PC-3 (cell line): Measurements from ENCODE around the gene GH1. TPM values are rescaled to one million over a fixed set of nuclear protein-coding genes. Genes with fewer than 3 reads are reported as not detected.
"Not testable (repeated sequence)": the region's sequence is repeated elsewhere in the genome, so short reads cannot be mapped to it uniquely, and the experiment has no call there.

Experiments used
- ATAC-seq: fragments of 200-7000 bp; cut with Tn5 transposase; 2 replicates; pipeline ENCODE4 v1.9.1; 2020; ENCODE audit warnings: mild to moderate bottlenecking, moderate library complexity
- Bru-seq: library from RNA; stranded (reverse); fragments of 400-500 nt; gene quantifications from one replicate; lab custom pipeline; 2021; lab: Mats Ljungman, UMichigan
- BruChase-seq, 2 experiments: library from RNA; stranded (reverse); fragments of 400-500 nt; gene quantifications; one replicate each; lab custom pipeline; 2021; lab: Mats Ljungman, UMichigan
- BruUV-seq: library from RNA; stranded (reverse); fragments of 400-500 nt; replicated peaks from 2 replicates; lab custom pipeline; 2021; lab: Mats Ljungman, UMichigan
- CTCF ChIA-PET: fragments of 300-600 bp; sonication (Branson Sonifier 250); formaldehyde crosslinking; loops from one replicate; lab custom pipeline; 2022; ENCODE audit warnings: antibody characterized with exemption; lab: Charles Lee
- POLR2A ChIA-PET: fragments of 300-600 bp; sonication (Branson Sonifier 250); formaldehyde crosslinking; loops from one replicate; lab custom pipeline; 2022; ENCODE audit warnings: antibody characterized with exemption; ENCODE audit not compliant: unreplicated experiment; lab: Charles Lee
- DNase-seq: peaks from one replicate; pipeline ENCODE4 v3.0.0-alpha.2; 2015
- H2AFZ ChIP-seq: fragments of 300-600 bp; sonication (generic); 2 replicates; pipeline ENCODE4 v1.6.0; 2016; ENCODE audit warnings: antibody characterized with exemption, low read length
- H3F3A ChIP-seq: fragments of 300-600 bp; sonication (generic); one replicate; pipeline ENCODE4 v1.6.0; 2017; ENCODE audit warnings: antibody characterized with exemption, low read length, control low read depth, mild to moderate bottlenecking; ENCODE audit not compliant: unreplicated experiment
- H3K27ac ChIP-seq: fragments of 300-600 bp; sonication (generic); 2 replicates; pipeline ENCODE4 v1.5.1; 2016; ENCODE audit warnings: mild to moderate bottlenecking, low read length
- H3K27me3 ChIP-seq: fragments of 300-600 bp; sonication (generic); 2 replicates; pipeline ENCODE4 v1.6.1; 2016; ENCODE audit warnings: low read length, mixed read lengths
- H3K36me3 ChIP-seq: fragments of 300-600 bp; sonication (generic); 2 replicates; pipeline ENCODE4 v1.6.1; 2016; ENCODE audit warnings: low read depth, mixed run types, low read length, mixed read lengths
- H3K4me1 ChIP-seq: fragments of 300-600 bp; sonication (generic); 2 replicates; pipeline ENCODE4 v1.5.1; 2016; ENCODE audit warnings: low read length; ENCODE audit not compliant: insufficient read depth
- H3K4me2 ChIP-seq: fragments of 300-600 bp; sonication (generic); 2 replicates; pipeline ENCODE4 v1.6.0; 2016; ENCODE audit warnings: low read length
- H3K4me3 ChIP-seq: fragments of 300-600 bp; sonication (generic); 2 replicates; pipeline ENCODE4 v1.5.1; 2016; ENCODE audit warnings: mild to moderate bottlenecking, low read length, mixed read lengths
- H3K79me2 ChIP-seq: fragments of 300-600 bp; sonication (generic); 2 replicates; pipeline ENCODE4 v1.6.1; 2017; ENCODE audit warnings: low read length, mixed read lengths
- H3K9ac ChIP-seq: fragments of 300-600 bp; sonication (generic); 2 replicates; pipeline ENCODE4 v1.6.0; 2016; ENCODE audit warnings: mild to moderate bottlenecking, low read length
- H3K9me2 ChIP-seq: fragments of 300-600 bp; sonication (generic); replicated peaks from 2 replicates; pipeline ENCODE4 v1.6.1; 2016; ENCODE audit warnings: mixed run types, low read length, mixed read lengths
- H3K9me3 ChIP-seq: fragments of 300-600 bp; sonication (generic); 2 replicates; pipeline ENCODE4 v1.6.1; 2016; ENCODE audit warnings: low read length, mixed read lengths
- H4K20me1 ChIP-seq: fragments of 300-600 bp; sonication (generic); 2 replicates; pipeline ENCODE4 v1.6.1; 2016; ENCODE audit warnings: low read length, mixed read lengths
- EZH2 ChIP-seq: fragments of 300-600 bp; sonication (generic); IDR thresholded peaks from one replicate; pipeline ENCODE4 v1.6.1; 2017; ENCODE audit warnings: antibody characterized with exemption, mild to moderate bottlenecking, low read length; ENCODE audit not compliant: unreplicated experiment
- EZH2phosphoT487 ChIP-seq: fragments of 300-600 bp; sonication (generic); IDR thresholded peaks from 2 replicates; pipeline ENCODE4 v1.6.1; 2018; ENCODE audit warnings: mild to moderate bottlenecking, antibody characterized with exemption, low read length, borderline replicate concordance
- intact Hi-C: fragments of 100-400 bp; cut with micrococcal nuclease; formaldehyde crosslinking; loops from 2 replicates; pipeline ENCODE4 v1.9.0; 2023
- long read RNA-seq: library from polyadenylated mRNA; unstranded; transcript quantifications from one replicate; pipeline ENCODE4 v2.0.0, GENCODE V29; 2021; ENCODE audit not compliant: unreplicated experiment
- total RNA-seq: library from RNA; depleted of rRNA; stranded (reverse); fragments of >200 nt; gene quantifications from 2 replicates; pipeline ENCODE4 v1.2.3, GENCODE V29; 2014; rRNA removed
- TF ChIP-seq, protein P1 (sequence below): fragments of 300-600 bp; sonication (generic); conservative IDR thresholded peaks from 2 replicates; pipeline ENCODE4 v1.5.1; 2017; ENCODE audit warnings: antibody characterized with exemption, low read depth, mild to moderate bottlenecking, low read length

GH1 gene
- total RNA-seq (not detected in 2 replicates), Bru-seq, nascent RNA (not detected), BruChase-seq, experiment 1, labeled RNA remaining after a 6-hour chase (not detected), BruChase-seq, experiment 2, labeled RNA remaining after a 2-hour chase (not detected)
- long read RNA-seq = 0 reads

DNA sequence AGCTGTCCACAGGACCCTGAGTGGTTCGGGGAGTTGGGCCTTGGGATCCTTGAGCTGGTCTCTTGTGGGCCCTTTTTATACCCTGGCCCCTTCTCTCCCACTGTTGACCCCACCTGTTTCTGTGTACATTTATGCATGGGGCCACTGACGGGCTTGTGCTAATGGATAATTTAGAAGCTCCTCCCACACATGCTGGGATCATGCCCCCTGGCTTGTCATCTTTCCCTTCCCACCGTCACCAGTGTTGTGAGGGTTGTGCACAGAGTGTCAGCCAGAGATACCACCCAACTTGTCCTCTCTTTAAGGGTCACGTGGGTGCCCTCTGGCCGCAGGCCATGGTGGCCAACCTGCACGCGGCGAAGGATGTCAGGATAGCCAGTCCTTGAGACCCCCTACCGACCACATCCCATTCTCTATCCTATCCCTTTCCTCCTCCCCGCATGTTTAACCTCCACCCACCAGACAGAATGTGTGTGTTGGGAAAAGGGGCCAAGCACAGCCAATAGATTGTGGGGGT is at the start of gene GH1:
Gene GH1 (minus strand): TSS at position 51 of the 517 bp plus-strand sequence. CDS start 63 bp downstream, outside the sequence.
- H3K9ac ChIP-seq, H2AFZ ChIP-seq, BruUV-seq, H3K79me2 ChIP-seq, H3F3A ChIP-seq, DNase-seq, H4K20me1 ChIP-seq, H3K4me2 ChIP-seq, POLR2A ChIA-PET, H3K36me3 ChIP-seq, ATAC-seq, H3K4me3 ChIP-seq, H3K27ac ChIP-seq, H3K4me1 ChIP-seq, H3K9me3 ChIP-seq, H3K9me2 ChIP-seq: not testable (repeated sequence)
- intact Hi-C loops = loop anchor here (1.0 to 10.0 kb wide), 6 partner anchors 33 to 366 kb away; no protein-coding TSS in a partner anchor
- H3K27me3 ChIP-seq = peaks cover 14% of the 10 kb centered on the region; the same call in 1 of the 2 replicates
- CTCF ChIA-PET = interaction anchor here (1.0 to 3.2 kb wide), 8 partner anchors 14 to 215 kb away, joined by 3 to 33 read pairs (median 10); no protein-coding TSS in a partner anchor

DNA sequence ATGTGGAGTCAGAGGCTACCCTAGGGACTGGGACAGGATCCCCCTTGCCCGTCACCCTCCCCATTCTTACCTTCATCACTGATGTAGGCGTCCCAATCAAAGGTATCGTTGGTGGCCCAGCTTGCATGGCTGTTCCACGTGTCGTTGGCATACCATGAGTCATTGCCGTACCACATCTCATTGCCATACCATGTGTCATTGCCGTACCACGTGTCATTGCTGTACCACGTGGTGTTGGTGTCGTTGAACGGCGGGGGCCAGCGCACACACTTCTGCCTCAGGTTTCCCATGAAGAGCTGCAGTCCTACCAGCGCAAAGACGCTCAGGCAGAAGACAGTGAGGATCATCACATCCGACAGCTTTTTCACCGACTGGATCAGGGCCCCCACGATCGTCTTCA is 49.3 kb upstream of the GH1 start:
- POLR2A ChIA-PET = no interaction called here
- Histone ChIP-seq H3K9ac (no peak overlapping the region), H3K27me3 (no peaks in the 10 kb centered on the region), H3F3A (no peaks in the 10 kb centered on the region), H3K4me1 (no peaks in the 10 kb centered on the region), H4K20me1 (no peaks in the 10 kb centered on the region), H3K9me3 (no peaks in the 10 kb centered on the region), H3K36me3 (no peaks in the 10 kb centered on the region), H3K4me3 (no peak overlapping the region), H3K9me2 (no peaks in the 10 kb centered on the region), H2AFZ (no peak overlapping the region), H3K4me2 (no peak overlapping the region), H3K27ac (no peak overlapping the region), H3K79me2 (no peaks in the 10 kb centered on the region)
- TF ChIP-seq, protein P1, sequence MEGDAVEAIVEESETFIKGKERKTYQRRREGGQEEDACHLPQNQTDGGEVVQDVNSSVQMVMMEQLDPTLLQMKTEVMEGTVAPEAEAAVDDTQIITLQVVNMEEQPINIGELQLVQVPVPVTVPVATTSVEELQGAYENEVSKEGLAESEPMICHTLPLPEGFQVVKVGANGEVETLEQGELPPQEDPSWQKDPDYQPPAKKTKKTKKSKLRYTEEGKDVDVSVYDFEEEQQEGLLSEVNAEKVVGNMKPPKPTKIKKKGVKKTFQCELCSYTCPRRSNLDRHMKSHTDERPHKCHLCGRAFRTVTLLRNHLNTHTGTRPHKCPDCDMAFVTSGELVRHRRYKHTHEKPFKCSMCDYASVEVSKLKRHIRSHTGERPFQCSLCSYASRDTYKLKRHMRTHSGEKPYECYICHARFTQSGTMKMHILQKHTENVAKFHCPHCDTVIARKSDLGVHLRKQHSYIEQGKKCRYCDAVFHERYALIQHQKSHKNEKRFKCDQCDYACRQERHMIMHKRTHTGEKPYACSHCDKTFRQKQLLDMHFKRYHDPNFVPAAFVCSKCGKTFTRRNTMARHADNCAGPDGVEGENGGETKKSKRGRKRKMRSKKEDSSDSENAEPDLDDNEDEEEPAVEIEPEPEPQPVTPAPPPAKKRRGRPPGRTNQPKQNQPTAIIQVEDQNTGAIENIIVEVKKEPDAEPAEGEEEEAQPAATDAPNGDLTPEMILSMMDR = no peak
- TF ChIP-seq EZH2phosphoT487 (no peak), EZH2 (no peak)
- intact Hi-C loops = no loop called here
- no peak for DNase-seq
- BruUV-seq = no TSS peak
- CTCF ChIA-PET = no interaction called here
- ATAC-seq = no peak

DNA sequence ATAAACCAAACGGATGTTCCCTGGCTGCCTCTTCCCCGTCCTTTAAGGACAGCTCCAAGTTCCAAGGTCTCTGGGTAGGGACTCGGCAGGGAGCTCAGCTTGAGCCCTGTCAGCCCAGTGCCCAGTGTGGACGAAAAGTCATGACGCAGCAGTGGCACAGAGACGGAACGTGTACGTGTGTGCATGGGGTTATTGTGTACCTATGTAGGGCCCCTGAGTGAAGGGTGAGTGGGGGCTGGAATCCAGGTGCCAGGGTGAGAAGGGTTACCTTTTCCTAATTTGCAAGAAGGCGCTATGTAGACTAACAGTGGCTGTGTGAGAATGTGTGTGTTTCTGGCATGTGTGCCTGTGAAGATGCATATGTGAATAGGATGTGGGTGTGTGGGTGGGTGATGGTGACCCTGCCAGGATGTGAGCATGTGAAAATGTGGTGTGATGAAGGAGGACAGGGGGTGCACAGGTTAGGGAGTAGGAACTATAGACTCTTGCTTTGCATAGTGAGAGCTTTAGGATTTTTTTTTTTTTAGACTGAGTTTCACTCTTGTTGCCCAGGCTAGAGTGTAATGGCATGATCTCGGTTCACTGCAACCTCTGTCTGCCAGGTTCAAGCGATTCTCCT is 48.1 kb upstream of the GH1 start:
- Histone ChIP-seq H2AFZ (no peak overlapping the region), H3F3A (no peaks in the 10 kb centered on the region), H3K4me3 (no peak overlapping the region), H3K27ac (no peak overlapping the region), H3K9me3 (no peaks in the 10 kb centered on the region), H3K36me3 (no peaks in the 10 kb centered on the region), H3K4me1 (no peaks in the 10 kb centered on the region), H3K9ac (no peak overlapping the region), H3K79me2 (no peaks in the 10 kb centered on the region), H4K20me1 (no peaks in the 10 kb centered on the region), H3K27me3 (no peaks in the 10 kb centered on the region), H3K4me2 (no peak overlapping the region), H3K9me2 (no peaks in the 10 kb centered on the region)
- ChIA-PET CTCF (no interaction called here), POLR2A (no interaction called here)
- TF ChIP-seq EZH2 (no peak), EZH2phosphoT487 (no peak)
- TF ChIP-seq, protein P1 = no peak
- no peak for ATAC-seq
- DNase-seq = no peak
- intact Hi-C loops = no loop called here
- no TSS peak for BruUV-seq
